H9 (cell line): ENCODE data around the gene ARHGEF38. TPM values are rescaled to one million over a fixed set of nuclear protein-coding genes. Genes with fewer than 3 reads are reported as not detected.

ENCODE experiments used
- DNase-seq: peaks from one replicate; pipeline ENCODE4 v3.0.0-alpha.2; 2017
- H2AFZ ChIP-seq: one replicate; pipeline ENCODE4 v1.6.1; 2013; ENCODE audit warnings: mild to moderate bottlenecking, low read length, control low read depth, moderate library complexity
- H2AK5ac ChIP-seq: 2 replicates; pipeline ENCODE4 v1.6.1; 2013; ENCODE audit warnings: low read length, control low read depth, mixed read lengths; ENCODE audit not compliant: insufficient read length
- H2BK120ac ChIP-seq: one replicate; pipeline ENCODE4 v1.6.1; 2013; ENCODE audit warnings: low read depth, mild to moderate bottlenecking, low read length, control low read depth, inconsistent platforms; ENCODE audit not compliant: poor library complexity, severe bottlenecking
- H2BK12ac ChIP-seq: 2 replicates; pipeline ENCODE4 v1.6.1; 2013; ENCODE audit warnings: low read length, control low read depth, mixed read lengths, low read depth; ENCODE audit not compliant: insufficient read length
- H2BK15ac ChIP-seq: 2 replicates; pipeline ENCODE4 v1.6.1; 2013; ENCODE audit warnings: low read depth, low read length, control low read depth
- H2BK20ac ChIP-seq: one replicate; pipeline ENCODE4 v1.6.1; 2013; ENCODE audit warnings: low read depth, mild to moderate bottlenecking, low read length, control low read depth, inconsistent platforms; ENCODE audit not compliant: poor library complexity, severe bottlenecking
- H2BK5ac ChIP-seq: 2 replicates; pipeline ENCODE4 v1.6.1; 2013; ENCODE audit warnings: low read length, control low read depth, mixed read lengths; ENCODE audit not compliant: insufficient read length
- H3K14ac ChIP-seq: 2 replicates; pipeline ENCODE4 v1.6.1; 2013; ENCODE audit warnings: low read length, control low read depth; ENCODE audit not compliant: insufficient read depth
- H3K18ac ChIP-seq: 2 replicates; pipeline ENCODE4 v1.6.1; 2013; ENCODE audit warnings: low read depth, mild to moderate bottlenecking, mixed read lengths, low read length, control low read depth; ENCODE audit not compliant: insufficient read length
- H3K23ac ChIP-seq: 2 replicates; pipeline ENCODE4 v1.6.1; 2013; ENCODE audit warnings: low read length, control low read depth, mixed read lengths, low read depth; ENCODE audit not compliant: insufficient read length
- H3K23me2 ChIP-seq: 2 replicates; pipeline ENCODE4 v1.6.1; 2013; ENCODE audit warnings: low read depth, mild to moderate bottlenecking, mixed read lengths, low read length, control low read depth; ENCODE audit not compliant: insufficient read length, poor library complexity, severe bottlenecking
- H3K27ac ChIP-seq: 2 replicates; pipeline ENCODE4 v1.5.1; 2013; ENCODE audit warnings: low read length, control low read depth, mixed read lengths, low read depth; ENCODE audit not compliant: insufficient read length
- H3K27me3 ChIP-seq: 2 replicates; pipeline ENCODE4 v1.6.1; 2013; ENCODE audit warnings: low read length, control low read depth, inconsistent platforms; ENCODE audit not compliant: insufficient read depth
- H3K4ac ChIP-seq: 2 replicates; pipeline ENCODE4 v1.6.1; 2013; ENCODE audit warnings: low read depth, mild to moderate bottlenecking, control low read depth, inconsistent platforms, low read length, moderate library complexity
- H3K4me1 ChIP-seq: 2 replicates; pipeline ENCODE4 v1.6.1; 2013; ENCODE audit warnings: low read length, control low read depth, inconsistent platforms; ENCODE audit not compliant: insufficient read depth
- H3K4me2 ChIP-seq: 2 replicates; pipeline ENCODE4 v1.6.1; 2013; ENCODE audit warnings: low read length, control low read depth, mixed read lengths; ENCODE audit not compliant: insufficient read length, insufficient read depth
- H3K56ac ChIP-seq: 2 replicates; pipeline ENCODE4 v1.6.1; 2013; ENCODE audit warnings: low read depth, mild to moderate bottlenecking, mixed read lengths, low read length, control low read depth; ENCODE audit not compliant: insufficient read length
- H3K79me1 ChIP-seq: 2 replicates; pipeline ENCODE4 v1.6.1; 2013; ENCODE audit warnings: low read depth, mild to moderate bottlenecking, moderate library complexity, low read length, control low read depth, inconsistent platforms; ENCODE audit not compliant: insufficient read depth, poor library complexity, severe bottlenecking
- H3K79me2 ChIP-seq: 2 replicates; pipeline ENCODE4 v1.6.1; 2013; ENCODE audit warnings: low read length, control low read depth, inconsistent platforms; ENCODE audit not compliant: insufficient read depth
- H3K9ac ChIP-seq: 2 replicates; pipeline ENCODE4 v1.6.1; 2013; ENCODE audit warnings: low read length, control low read depth, mixed read lengths; ENCODE audit not compliant: insufficient read length; ENCODE audit errors: extremely low read depth
- H3K9me3 ChIP-seq: one replicate; pipeline ENCODE4 v1.6.1; 2013; ENCODE audit warnings: low read depth, low read length, inconsistent platforms; ENCODE audit not compliant: control insufficient read depth
- H3T11ph ChIP-seq: one replicate; pipeline ENCODE4 v1.6.1; 2013; ENCODE audit warnings: mild to moderate bottlenecking, low read length, control low read depth, inconsistent platforms
- H4K20me1 ChIP-seq: one replicate; pipeline ENCODE4 v1.6.1; 2013; ENCODE audit not compliant: control insufficient read depth, insufficient read length, insufficient read depth
- H4K5ac ChIP-seq: 2 replicates; pipeline ENCODE4 v1.6.1; 2013; ENCODE audit warnings: low read depth, mild to moderate bottlenecking, mixed read lengths, low read length, control low read depth; ENCODE audit not compliant: insufficient read length
- H4K8ac ChIP-seq: replicated peaks from 2 replicates; pipeline ENCODE4 v1.6.1; 2013; ENCODE audit warnings: low read length, control low read depth, mixed read lengths, low read depth; ENCODE audit not compliant: insufficient read length
- H4K91ac ChIP-seq: 2 replicates; pipeline ENCODE4 v1.6.1; 2013; ENCODE audit warnings: low read depth, mild to moderate bottlenecking, moderate library complexity, mixed read lengths, low read length, control low read depth; ENCODE audit not compliant: insufficient read length
- H3K27ac Mint-ChIP-seq, 3 experiments: 2 replicates in 2 of 3; 3 replicates in 1 of 3; pipeline ENCODE4 v1.8.0; 2020 to 2021; ENCODE audit warnings: mixed read lengths in 3 of 3, mild to moderate bottlenecking in 1 of 3, moderate library complexity in 1 of 3
- H3K27me3 Mint-ChIP-seq: 2 replicates; pipeline ENCODE4 v1.8.0; 2021; ENCODE audit warnings: low read depth, mild to moderate bottlenecking, moderate library complexity, mixed read lengths
- H3K36me3 Mint-ChIP-seq, 3 experiments: 2 replicates in 2 of 3; 3 replicates in 1 of 3; pipeline ENCODE4 v1.8.0; 2020 to 2021; ENCODE audit warnings: low read depth in 3 of 3, mixed read lengths in 3 of 3; ENCODE audit not compliant: insufficient read depth in 1 of 3
- H3K4me1 Mint-ChIP-seq, 2 experiments: 2 replicates each; pipeline ENCODE4 v1.8.0; 2020; ENCODE audit warnings: mixed read lengths in 2 of 2
- H3K4me3 Mint-ChIP-seq, 2 experiments: 2 replicates in 1 of 2; 3 replicates in 1 of 2; pipeline ENCODE4 v1.8.0; 2020 to 2021; ENCODE audit warnings: mild to moderate bottlenecking in 2 of 2, mixed read lengths in 2 of 2, moderate library complexity in 1 of 2
- H3K9me3 Mint-ChIP-seq, 2 experiments: 2 replicates in 1 of 2; 3 replicates in 1 of 2; pipeline ENCODE4 v1.8.0; 2020; ENCODE audit warnings: mild to moderate bottlenecking in 2 of 2, mixed read lengths in 2 of 2, moderate library complexity in 1 of 2
- WGBS: extraction: QIAGEN DNeasy Blood & Tissue Kit; methylation state at CpG from one replicate; pipeline ENCODE4 v1.1.7; 2013; ENCODE audit warnings: missing lambda C conversion rate, low lambda C conversion rate, mixed read lengths; ENCODE audit not compliant: insufficient read length; ENCODE audit errors: extremely low coverage; 5-methylcytosine and 5-hydroxymethylcytosine counted together
- total RNA-seq: library from RNA; stranded (reverse); gene quantifications from 2 replicates; pipeline ENCODE4 v1.2.1, GENCODE V29; 2021
- TF ChIP-seq, protein P1 (sequence below): fragments of 200-600 bp; sonication (generic); conservative IDR thresholded peaks from 3 replicates; pipeline ENCODE4 v1.8.0; 2021; ENCODE audit warnings: antibody characterized with exemption, mild to moderate bottlenecking

The ARHGEF38 gene
- total RNA-seq, 1 experiment from 2014 or later: not detected

DNA sequence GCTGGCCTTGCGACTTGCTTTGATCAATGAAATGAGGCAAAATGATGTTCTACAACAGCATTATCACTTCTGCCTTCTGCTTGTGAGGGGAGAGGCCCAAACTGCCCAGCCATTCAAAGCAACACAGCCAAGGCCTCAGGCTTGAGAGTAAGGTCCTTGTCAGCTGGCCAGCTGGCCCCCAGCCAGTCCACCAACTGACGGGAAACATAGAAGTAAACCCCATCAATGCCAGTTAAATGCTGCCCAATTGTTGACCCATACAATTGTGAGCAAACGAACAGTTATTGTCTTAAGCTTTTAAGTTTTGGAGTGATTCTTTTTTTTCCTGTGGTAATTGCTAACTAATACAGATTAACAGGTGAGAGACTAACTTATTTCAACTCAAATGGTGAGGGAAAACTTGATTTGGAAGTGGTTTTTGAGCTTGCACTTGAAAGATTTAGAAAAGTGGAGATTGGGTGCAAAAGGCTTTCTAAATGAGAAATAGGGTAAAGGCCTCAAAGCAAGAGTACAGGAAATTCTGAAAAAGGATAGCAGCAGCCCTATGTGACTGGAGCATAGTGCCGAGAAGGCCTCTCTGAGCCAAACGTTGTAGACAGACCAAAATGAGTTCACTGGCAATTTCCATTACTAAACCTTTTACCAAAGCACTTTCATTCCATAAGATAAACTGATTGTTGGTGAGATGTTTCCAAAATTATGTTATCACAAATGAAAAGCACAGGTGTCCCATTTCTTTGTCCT, 66.9 kb downstream of the ARHGEF38 start:
- no peak overlapping the region for H2BK5ac ChIP-seq
- no peaks in the 10 kb centered on the region for H3K9me3 ChIP-seq
- no CpG with 5 or more reads among the region's 5 CpGs for WGBS
- H3K27me3 ChIP-seq: no peaks in the 10 kb centered on the region
- no peak overlapping the region for H3K4me2 ChIP-seq
- Mint-ChIP-seq H3K27me3 (peaks cover 10% of the 10 kb centered on the region; the same call in 1 of the 2 replicates), H3K27ac (no peak overlapping the region), H3K4me3 (no peak overlapping the region), H3K9me3 (no peaks in the 10 kb centered on the region), H3K4me1 (peaks cover 3 to 4% of the 10 kb centered on the region in 2 experiments; a peak in 3 of 4 replicates), H3K36me3 (no peaks in the 10 kb centered on the region; a peak in 1 of 7 replicates)
- H4K8ac ChIP-seq: no peak overlapping the region
- H3K4me1 ChIP-seq: no peaks in the 10 kb centered on the region
- H3K9ac ChIP-seq: no peak overlapping the region
- H3K14ac ChIP-seq: no peak overlapping the region
- no peaks in the 10 kb centered on the region for H4K20me1 ChIP-seq
- H3K27ac ChIP-seq: no peak overlapping the region
- H4K5ac ChIP-seq: no peak overlapping the region
- H3K79me1 ChIP-seq: no peaks in the 10 kb centered on the region
- DNase-seq: no peak
- H3K23ac ChIP-seq: no peak overlapping the region
- no peak overlapping the region for H2AFZ ChIP-seq
- H3K18ac ChIP-seq: no peak overlapping the region
- no peak overlapping the region for H2BK15ac ChIP-seq
- no peak overlapping the region for H4K91ac ChIP-seq
- no peak overlapping the region for H3T11ph ChIP-seq
- no peak overlapping the region for H2BK12ac ChIP-seq
- TF ChIP-seq, protein P1, sequence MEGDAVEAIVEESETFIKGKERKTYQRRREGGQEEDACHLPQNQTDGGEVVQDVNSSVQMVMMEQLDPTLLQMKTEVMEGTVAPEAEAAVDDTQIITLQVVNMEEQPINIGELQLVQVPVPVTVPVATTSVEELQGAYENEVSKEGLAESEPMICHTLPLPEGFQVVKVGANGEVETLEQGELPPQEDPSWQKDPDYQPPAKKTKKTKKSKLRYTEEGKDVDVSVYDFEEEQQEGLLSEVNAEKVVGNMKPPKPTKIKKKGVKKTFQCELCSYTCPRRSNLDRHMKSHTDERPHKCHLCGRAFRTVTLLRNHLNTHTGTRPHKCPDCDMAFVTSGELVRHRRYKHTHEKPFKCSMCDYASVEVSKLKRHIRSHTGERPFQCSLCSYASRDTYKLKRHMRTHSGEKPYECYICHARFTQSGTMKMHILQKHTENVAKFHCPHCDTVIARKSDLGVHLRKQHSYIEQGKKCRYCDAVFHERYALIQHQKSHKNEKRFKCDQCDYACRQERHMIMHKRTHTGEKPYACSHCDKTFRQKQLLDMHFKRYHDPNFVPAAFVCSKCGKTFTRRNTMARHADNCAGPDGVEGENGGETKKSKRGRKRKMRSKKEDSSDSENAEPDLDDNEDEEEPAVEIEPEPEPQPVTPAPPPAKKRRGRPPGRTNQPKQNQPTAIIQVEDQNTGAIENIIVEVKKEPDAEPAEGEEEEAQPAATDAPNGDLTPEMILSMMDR: no peak
- no peak overlapping the region for H3K56ac ChIP-seq
- no peak overlapping the region for H2AK5ac ChIP-seq
- H3K4ac ChIP-seq: no peak overlapping the region
- H2BK120ac ChIP-seq: no peak overlapping the region
- H3K23me2 ChIP-seq: no peaks in the 10 kb centered on the region
- no peak overlapping the region for H2BK20ac ChIP-seq
- H3K79me2 ChIP-seq: no peaks in the 10 kb centered on the region
